Activated CD4-positive, alpha-beta T cell treated with anti-CD3 and anti-CD28 coated beads, Interleukin-2, amount 50 U/mL, for 24 hours (primary cell): Measurements from ENCODE around the gene ID1.

ENCODE experiments used
- DNase-seq, 2 donors: peaks; one replicate each; pipeline ENCODE4 v3.0.0-alpha.2; 2020; ENCODE audit warnings: low read depth in 1 of 2, low spot score in 1 of 2

ID1 gene, protein sequence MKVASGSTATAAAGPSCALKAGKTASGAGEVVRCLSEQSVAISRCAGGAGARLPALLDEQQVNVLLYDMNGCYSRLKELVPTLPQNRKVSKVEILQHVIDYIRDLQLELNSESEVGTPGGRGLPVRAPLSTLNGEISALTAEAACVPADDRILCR

DNA sequence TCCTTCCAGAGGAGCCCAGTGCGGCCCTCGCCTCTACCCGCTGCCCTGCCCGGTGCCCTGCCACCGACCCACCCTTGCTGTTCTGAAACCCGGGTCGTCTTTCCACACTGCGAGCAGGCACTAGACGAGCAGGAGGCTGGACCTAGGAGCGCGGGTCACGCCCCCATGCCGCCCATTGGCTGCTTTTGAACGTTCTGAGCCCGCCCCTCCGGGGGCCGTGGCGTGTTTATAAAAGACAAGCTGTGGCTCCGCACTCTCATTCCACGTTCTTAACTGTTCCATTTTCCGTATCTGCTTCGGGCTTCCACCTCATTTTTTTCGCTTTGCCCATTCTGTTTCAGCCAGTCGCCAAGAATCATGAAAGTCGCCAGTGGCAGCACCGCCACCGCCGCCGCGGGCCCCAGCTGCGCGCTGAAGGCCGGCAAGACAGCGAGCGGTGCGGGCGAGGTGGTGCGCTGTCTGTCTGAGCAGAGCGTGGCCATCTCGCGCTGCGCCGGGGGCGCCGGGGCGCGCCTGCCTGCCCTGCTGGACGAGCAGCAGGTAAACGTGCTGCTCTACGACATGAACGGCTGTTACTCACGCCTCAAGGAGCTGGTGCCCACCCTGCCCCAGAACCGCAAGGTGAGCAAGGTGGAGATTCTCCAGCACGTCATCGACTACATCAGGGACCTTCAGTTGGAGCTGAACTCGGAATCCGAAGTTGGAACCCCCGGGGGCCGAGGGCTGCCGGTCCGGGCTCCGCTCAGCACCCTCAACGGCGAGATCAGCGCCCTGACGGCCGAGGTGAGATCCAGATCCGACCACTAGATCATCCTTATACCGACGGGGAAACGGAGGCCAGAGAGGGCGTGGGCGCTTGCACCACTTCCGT is at the start of gene ID1:
ID1 (plus strand) TSS at position 259 of the 871 bp plus-strand sequence; CDS start at position 358, 99 bp downstream.
- DNase-seq: peak; percentile 70 to 81

DNA sequence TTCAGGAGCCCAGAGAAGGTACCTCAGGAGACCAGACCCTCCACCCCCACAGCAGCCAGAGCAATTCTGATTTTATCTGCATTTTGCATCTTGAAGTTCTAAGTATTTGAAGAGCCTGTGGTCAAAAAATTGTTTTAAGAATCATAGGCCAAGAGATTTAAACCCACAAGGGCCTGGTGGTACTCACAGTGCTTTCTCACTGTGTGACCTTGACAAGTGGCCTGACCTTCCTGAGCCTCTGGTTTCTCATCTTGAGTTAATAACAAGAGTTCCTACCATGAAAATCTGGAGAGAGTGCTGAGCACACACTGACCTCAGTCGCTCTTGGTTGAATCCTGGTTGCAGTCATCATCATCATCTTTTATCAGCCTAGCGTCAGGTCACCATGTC is 45.4 kb upstream of the ID1 start:
- no peak for DNase-seq

DNA sequence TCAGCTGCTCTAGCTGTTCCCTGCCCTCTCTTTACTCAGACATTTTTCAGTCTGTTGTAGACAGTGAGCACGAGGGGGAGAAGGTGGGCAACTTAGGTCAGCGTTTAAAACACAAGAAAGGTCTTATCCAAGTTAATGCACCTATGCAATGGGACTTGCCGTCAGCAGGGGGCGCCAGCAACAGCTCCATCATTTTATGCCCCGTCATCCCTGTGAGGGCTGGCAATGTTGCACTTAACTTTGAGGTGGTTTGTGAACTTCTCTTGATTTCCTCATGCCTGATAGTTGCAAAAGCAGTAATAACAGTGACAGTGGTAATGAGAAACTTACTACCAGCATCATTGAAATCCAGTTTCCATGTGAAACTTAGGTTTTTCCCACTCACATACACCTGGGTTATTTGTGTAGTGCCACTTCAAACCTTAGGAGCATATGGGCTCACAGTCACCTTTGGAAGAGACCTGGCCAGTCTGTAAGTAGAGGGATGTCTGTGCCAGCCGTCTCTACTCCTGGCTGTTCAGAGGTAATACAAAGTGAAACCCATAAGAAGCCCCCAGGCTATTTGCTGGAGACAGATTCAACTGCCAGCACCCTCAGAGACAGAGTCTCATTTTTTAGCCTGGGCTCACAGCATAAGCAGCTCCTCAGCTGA is 44.9 kb upstream of the ID1 start:
- DNase-seq: peak; percentile 63 to 64

GRCh38 chr20:31560746-31561598 is 44.1 kb upstream of the ID1 start:
- no peak for DNase-seq

DNA sequence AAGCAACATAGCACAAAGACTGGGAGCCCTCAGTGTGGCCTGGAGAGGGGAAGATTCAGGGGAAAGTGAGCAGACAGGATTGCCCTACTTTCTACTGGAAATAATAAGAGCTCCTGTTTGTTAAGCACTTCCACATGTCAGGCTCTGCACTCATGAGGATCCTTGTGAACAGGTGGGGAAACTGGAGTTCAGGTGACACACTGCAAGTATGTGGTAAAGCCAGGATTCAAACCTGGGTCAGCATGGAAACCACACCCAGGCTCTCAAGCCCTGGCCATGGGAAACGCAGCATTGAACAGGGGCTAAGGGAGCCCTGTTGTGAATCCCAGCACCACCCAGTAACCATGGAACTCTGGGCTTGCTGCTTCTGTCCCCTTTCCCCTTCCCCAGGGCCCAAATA is 42.8 kb upstream of the ID1 start:
- DNase-seq: no peak

DNA sequence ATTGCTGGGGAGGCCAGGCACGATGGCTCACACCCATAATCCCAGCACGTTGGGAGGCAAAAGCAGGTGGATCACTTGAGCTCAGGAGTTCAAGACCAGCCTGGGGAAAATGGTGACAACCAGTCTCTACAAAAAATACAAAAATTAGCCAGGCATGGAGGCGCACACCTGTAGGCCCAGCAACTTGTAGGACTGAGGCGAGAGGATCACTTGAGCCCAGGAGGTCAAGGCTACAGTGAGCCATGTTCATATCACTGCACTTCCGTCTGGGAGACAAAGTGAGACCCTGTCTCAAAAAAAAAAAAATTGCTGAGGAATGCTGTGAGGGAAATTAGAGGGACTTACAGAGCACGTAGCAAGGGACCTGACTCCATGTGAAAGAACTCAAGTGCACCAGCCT is 40.8 kb upstream of the ID1 start:
- DNase-seq: no peak

GRCh38 chr20:31565699-31566318 is 39.3 kb upstream of the ID1 start:
- no peak for DNase-seq

- no peak for DNase-seq
Observed at GRCh38 chr20:31566319-31566657, 38.8 kb upstream of the ID1 start.

- no peak for DNase-seq
Observed at GRCh38 chr20:31566658-31567379, 38.3 kb upstream of the ID1 start.

GRCh38 chr20:31567380-31567720 is 37.7 kb upstream of the ID1 start:
- no peak for DNase-seq

- no peak for DNase-seq
Observed at GRCh38 chr20:31568041-31568731, 36.9 kb upstream of the ID1 start.

GRCh38 chr20:31568773-31569162 is 36.3 kb upstream of the ID1 start:
- no peak for DNase-seq

DNA sequence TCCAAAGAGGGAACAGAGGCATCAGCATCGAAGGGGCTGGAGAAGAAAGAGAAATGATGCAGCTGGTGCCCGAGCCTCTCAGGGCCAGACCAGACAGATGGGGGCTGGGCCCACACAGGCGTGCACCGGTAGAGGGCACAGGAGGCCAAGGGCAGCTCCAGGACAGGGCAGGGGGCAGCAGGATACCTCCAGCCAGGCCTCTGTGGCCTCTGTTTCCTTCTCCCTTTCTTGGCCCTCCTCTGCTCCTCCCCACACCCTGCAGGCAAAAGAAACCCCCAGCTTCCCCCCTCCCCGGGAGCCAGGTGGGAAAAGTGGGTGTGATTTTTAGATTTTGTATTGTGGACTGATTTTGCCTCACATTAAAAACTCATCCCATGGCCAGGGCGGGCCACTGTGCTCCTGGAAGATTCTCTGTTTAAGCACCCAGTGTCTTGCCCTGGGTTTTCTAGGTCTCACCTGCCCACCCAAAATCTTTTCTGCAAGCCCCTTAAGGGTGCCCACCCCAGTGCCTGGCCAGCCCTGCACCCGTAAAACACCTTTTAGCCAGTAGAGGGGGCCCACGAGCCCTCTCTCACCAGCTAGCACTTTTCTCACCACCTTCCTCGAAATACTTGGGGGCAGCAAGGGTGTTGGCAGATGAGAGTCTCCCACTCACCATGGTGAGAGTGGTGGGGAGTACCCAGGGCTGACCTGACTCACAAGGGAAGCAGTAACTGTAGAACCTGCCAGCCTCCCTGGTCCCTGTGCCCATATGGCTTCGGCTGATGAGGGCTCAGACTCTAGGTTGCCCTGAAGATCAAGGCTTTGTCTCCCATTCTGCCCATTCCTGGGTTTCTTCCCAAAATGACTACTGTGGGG is 35.7 kb upstream of the ID1 start:
- peak; percentile 34 to 52 for DNase-seq

DNA sequence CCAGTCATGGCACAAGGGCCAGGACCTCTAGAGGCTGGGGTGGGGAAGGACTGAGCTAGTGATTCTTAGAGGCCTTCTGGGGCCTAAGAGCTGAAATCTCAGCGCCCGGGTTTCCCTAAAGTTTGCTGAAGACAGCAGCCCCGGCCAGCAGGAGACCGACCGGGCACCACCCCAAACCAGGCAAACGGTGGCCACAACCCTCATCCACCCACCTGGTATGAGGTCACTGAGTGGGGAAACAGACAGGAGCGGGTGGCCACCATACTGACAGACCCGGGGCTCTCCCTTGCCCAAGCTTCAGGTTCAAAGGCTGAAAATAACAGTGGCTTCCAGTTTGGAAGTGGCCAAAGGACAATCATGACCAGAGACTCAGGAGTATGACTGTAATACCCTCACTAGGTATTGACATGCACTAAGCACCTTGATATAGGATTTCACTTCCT is 35.0 kb upstream of the ID1 start:
- DNase-seq: no peak

DNA sequence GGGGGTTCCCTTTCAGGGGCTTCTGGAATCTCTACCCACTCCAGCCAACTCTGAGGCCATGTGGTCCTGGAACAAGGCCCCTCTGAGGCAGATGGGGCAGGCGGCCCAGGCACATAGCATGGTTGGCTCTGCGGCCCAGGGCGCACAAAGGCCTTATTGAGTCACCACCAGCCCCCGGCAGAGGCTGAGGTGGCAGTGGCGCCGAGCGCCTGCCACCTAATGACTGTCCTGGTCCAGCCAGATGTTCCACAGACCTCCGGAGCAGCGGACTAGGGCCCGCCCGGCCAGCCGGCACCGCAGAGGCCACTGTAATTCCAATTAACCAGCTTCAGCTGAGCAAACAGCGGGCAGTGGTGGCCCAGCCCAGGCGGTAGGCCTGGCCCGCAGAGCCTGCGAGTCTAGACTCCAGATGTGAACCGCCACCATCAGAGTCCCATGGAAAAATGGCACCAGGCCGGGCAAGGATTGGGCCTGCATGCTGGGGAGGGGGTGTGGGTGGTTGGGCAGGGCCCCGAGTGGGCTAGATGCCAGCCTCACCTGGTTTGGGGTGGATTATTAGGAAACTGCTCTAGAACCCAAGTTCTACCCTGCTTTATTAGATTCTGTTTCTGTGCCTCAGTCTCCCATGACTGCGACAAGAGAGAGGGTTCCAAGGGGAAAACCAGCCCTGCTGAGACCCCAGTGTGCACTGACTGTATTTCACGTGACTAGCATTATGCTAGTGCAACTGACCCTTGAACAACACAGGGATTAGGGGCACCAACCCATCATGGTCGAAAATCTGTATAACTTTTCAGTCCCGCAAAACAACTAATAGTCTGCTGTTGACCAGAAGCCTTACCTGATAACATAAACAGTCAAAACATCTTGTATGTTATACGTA is 34.1 kb upstream of the ID1 start:
- DNase-seq: no peak

GRCh38 chr20:31572042-31572700 is 32.9 kb upstream of the ID1 start:
- DNase-seq: no peak
